B cell (primary cell): ENCODE results near the gene KCNF1. TPM values are rescaled to one million over a fixed set of nuclear protein-coding genes. Genes with fewer than 3 reads are reported as not detected.

Source experiments
- ATAC-seq: fragments of 200-7000 bp; cut with Tn5 transposase; one replicate; pipeline ENCODE4 v1.10.0; 2021; ENCODE audit warnings: low read depth, mild to moderate bottlenecking, moderate number of reproducible peaks, moderate library complexity
- CTCF ChIA-PET: fragments of 350-600 bp; sonication (Branson Sonifier 250); formaldehyde crosslinking; loops from one replicate; lab custom pipeline; 2021; ENCODE audit warnings: antibody characterized with exemption, inconsistent platforms; lab: Charles Lee
- POLR2A ChIA-PET: fragments of 350-600 bp; sonication (Branson Sonifier 250); formaldehyde crosslinking; loops from one replicate; lab custom pipeline; 2021; ENCODE audit warnings: antibody characterized with exemption; lab: Charles Lee
- DNase-seq: peaks from one replicate; pipeline ENCODE4 v3.0.0; 2013
- H2AFZ ChIP-seq: 2 replicates; pipeline ENCODE4 v1.6.1; 2012; ENCODE audit warnings: mild to moderate bottlenecking, low read depth, low read length; ENCODE audit not compliant: insufficient read depth, poor library complexity, severe bottlenecking
- H3K27ac ChIP-seq, 2 donors: 1 replicate in 1 of 2; 2 replicates in 1 of 2; pipeline ENCODE4 v1.5.1; 2012 to 2013; ENCODE audit warnings: low read length in 2 of 2, mild to moderate bottlenecking in 2 of 2, moderate library complexity in 1 of 2
- H3K27me3 ChIP-seq, 4 experiments: fragments of 200-600 bp in 1 of 4; sonication (generic) in 1 of 4; replicated peaks in 1 of 4; 1 replicate in 2 of 4; 2 replicates in 2 of 4; pipeline versions ENCODE4 v1.6.1 to v1.7.0; 2013 to 2016; ENCODE audit warnings: low read length in 3 of 4, mild to moderate bottlenecking in 2 of 4, mixed read lengths in 1 of 4, moderate library complexity in 1 of 4; ENCODE audit not compliant: insufficient read depth in 4 of 4, control insufficient read depth in 3 of 4; ENCODE audit errors: control extremely low read depth in 1 of 4
- H3K36me3 ChIP-seq, 2 experiments: replicated peaks in 1 of 2; 1 replicate in 1 of 2; 2 replicates in 1 of 2; pipeline versions ENCODE4 v1.6.1 to v1.7.1; 2013; ENCODE audit warnings: low read length in 1 of 2; ENCODE audit not compliant: insufficient read depth in 2 of 2, control insufficient read depth in 1 of 2; ENCODE audit errors: control extremely low read depth in 1 of 2, extremely low read depth in 1 of 2
- H3K4me1 ChIP-seq, 2 donors: fragments of 200-600 bp in 1 of 2; sonication (generic) in 1 of 2; 1 replicate in 1 of 2; 2 replicates in 1 of 2; pipeline versions ENCODE4 v1.5.1 to v1.6.1; 2013 to 2017; ENCODE audit warnings: low read length in 2 of 2; ENCODE audit not compliant: control insufficient read depth in 2 of 2, insufficient read depth in 2 of 2
- H3K4me2 ChIP-seq: replicated peaks from 2 replicates; pipeline ENCODE3; 2012; ENCODE audit warnings: mild to moderate bottlenecking, low read depth, low read length; ENCODE audit not compliant: poor library complexity, severe bottlenecking
- H3K4me3 ChIP-seq, 5 experiments: fragments of 200-600 bp in 1 of 5; sonication (generic) in 1 of 5; 1 replicate in 3 of 5; 2 replicates in 2 of 5; pipeline versions ENCODE4 v1.5.1 to v1.7.0; 2011 to 2016; ENCODE audit warnings: low read length in 4 of 5, mild to moderate bottlenecking in 4 of 5, low read depth in 2 of 5, control low read depth in 1 of 5, moderate library complexity in 1 of 5; ENCODE audit not compliant: insufficient read depth in 1 of 5; ENCODE audit errors: control extremely low read depth in 1 of 5, extremely low read depth in 1 of 5
- H3K79me2 ChIP-seq: fragments of 200-600 bp; sonication (generic); one replicate; pipeline ENCODE4 v1.6.0; 2016; ENCODE audit warnings: low read length; ENCODE audit not compliant: control insufficient read depth, insufficient read depth
- H3K9ac ChIP-seq: fragments of 200-600 bp; sonication (generic); 2 replicates; pipeline ENCODE4 v1.6.1; 2017; ENCODE audit warnings: mild to moderate bottlenecking, low read length, moderate library complexity
- H3K9me3 ChIP-seq, 3 donors: one replicate each; pipeline versions ENCODE4 v1.6.1 to v1.7.1; 2013; ENCODE audit warnings: low read length in 2 of 3; ENCODE audit not compliant: control insufficient read depth in 2 of 3, insufficient read depth in 1 of 3; ENCODE audit errors: control extremely low read depth in 1 of 3
- H4K20me1 ChIP-seq: 2 replicates; pipeline ENCODE4 v1.6.0; 2012; ENCODE audit warnings: mild to moderate bottlenecking, low read length; ENCODE audit not compliant: insufficient read depth, control insufficient read depth, poor library complexity, severe bottlenecking
- H3K27ac Mint-ChIP-seq: one replicate; pipeline ENCODE4 v1.8.0; 2021; ENCODE audit warnings: mixed read lengths
- H3K27me3 Mint-ChIP-seq: one replicate; pipeline ENCODE4 v1.8.0; 2021; ENCODE audit warnings: mixed read lengths
- H3K4me1 Mint-ChIP-seq: one replicate; pipeline ENCODE4 v1.8.0; 2021; ENCODE audit warnings: mixed read lengths
- H3K4me3 Mint-ChIP-seq: one replicate; pipeline ENCODE4 v1.8.0; 2021; ENCODE audit warnings: mixed read lengths
- H3K9me3 Mint-ChIP-seq: one replicate; pipeline ENCODE4 v1.8.0; 2022; ENCODE audit warnings: mixed read lengths; ENCODE audit not compliant: insufficient read depth
- EZH2 ChIP-seq: IDR thresholded peaks from 2 replicates; pipeline ENCODE4 v1.6.1; 2012; ENCODE audit warnings: borderline replicate concordance, low read depth, mild to moderate bottlenecking, moderate library complexity, low read length; ENCODE audit not compliant: insufficient read depth, poor library complexity, severe bottlenecking
- WGBS: methylation state at CpG from one replicate; pipeline ENCODE4 v1.1.5; 2013; ENCODE audit warnings: missing lambda C conversion rate; ENCODE audit not compliant: insufficient coverage; 5-methylcytosine and 5-hydroxymethylcytosine counted together
- intact Hi-C: fragments of 100-400 bp; cut with micrococcal nuclease; formaldehyde crosslinking; loops from one replicate; pipeline ENCODE4 v1.10.0; 2022
- polyA plus RNA-seq: library from polyadenylated mRNA; depleted of rRNA; stranded (reverse); fragments of >200 nt; gene quantifications from 2 replicates; pipeline ENCODE4 v1.2.3, GENCODE V29; 2012
- total RNA-seq, 2 donors: library from RNA; stranded (reverse); fragments of 120-200 nt in 1 of 2; gene quantifications; 1 replicate in 1 of 2; 2 replicates in 1 of 2; pipeline versions ENCODE4 v1.2.3 to v1.2.4, GENCODE V29; 2013 to 2022
- TF ChIP-seq, protein P1 (sequence below): fragments of 200-600 bp; IDR thresholded peaks from one replicate; pipeline ENCODE4 v1.8.0; 2022; ENCODE audit warnings: antibody characterized with exemption, mild to moderate bottlenecking

The KCNF1 gene
- total and polyA plus RNA-seq, 2 donors (not counting 1 experiment from before 2014, with no cell fraction given): not detected

DNA sequence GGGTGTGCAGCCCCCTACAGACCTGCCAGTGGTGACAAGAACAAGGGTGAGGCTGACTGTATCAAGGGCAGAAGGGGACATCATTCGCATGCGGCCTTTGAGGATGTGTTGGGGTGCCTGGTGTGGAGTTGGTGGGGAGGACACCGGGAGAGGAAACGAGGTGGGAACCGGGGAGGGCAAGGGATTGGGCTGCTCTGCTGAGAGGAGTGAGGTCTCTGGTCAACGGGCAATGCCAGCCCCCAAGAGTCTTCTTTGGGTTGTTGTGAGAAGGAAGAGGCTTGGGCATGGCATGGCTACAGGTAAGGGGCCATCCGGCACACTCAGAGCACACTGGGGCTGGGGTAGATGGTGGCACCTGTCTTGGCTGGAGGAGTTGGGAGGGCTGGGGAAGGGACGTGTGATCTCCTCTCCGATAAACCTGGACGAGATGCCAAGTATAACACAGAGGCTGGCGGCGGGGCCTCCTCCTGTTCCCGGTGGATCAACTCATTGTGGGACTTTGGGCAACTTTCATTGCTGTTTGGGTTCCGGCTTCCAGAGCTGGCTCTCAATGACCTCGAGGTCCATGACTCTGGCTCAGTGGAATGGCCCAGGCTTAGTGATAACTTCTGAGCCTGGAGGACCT, 37.0 kb downstream of the KCNF1 start:
- TF ChIP-seq, protein P1, sequence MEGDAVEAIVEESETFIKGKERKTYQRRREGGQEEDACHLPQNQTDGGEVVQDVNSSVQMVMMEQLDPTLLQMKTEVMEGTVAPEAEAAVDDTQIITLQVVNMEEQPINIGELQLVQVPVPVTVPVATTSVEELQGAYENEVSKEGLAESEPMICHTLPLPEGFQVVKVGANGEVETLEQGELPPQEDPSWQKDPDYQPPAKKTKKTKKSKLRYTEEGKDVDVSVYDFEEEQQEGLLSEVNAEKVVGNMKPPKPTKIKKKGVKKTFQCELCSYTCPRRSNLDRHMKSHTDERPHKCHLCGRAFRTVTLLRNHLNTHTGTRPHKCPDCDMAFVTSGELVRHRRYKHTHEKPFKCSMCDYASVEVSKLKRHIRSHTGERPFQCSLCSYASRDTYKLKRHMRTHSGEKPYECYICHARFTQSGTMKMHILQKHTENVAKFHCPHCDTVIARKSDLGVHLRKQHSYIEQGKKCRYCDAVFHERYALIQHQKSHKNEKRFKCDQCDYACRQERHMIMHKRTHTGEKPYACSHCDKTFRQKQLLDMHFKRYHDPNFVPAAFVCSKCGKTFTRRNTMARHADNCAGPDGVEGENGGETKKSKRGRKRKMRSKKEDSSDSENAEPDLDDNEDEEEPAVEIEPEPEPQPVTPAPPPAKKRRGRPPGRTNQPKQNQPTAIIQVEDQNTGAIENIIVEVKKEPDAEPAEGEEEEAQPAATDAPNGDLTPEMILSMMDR: no peak
- no peak for TF ChIP-seq EZH2
- Histone ChIP-seq H4K20me1 (no peaks in the 10 kb centered on the region), H3K4me2 (no peak overlapping the region), H3K4me3 (no peak overlapping the region), H2AFZ (no peak overlapping the region), H3K79me2 (no peaks in the 10 kb centered on the region), H3K27ac (no peak overlapping the region), H3K4me1 (no peaks in the 10 kb centered on the region), H3K9ac (no peak overlapping the region), H3K27me3 (peaks cover 0 to 17% (median 3%) of the 10 kb centered on the region in 4 experiments), H3K36me3 (no peaks in the 10 kb centered on the region), H3K9me3 (no peaks in the 10 kb centered on the region)
- H3K27ac Mint-ChIP-seq: no peak overlapping the region
- intact Hi-C loops: no loop called here
- ChIA-PET POLR2A (no interaction called here), CTCF (no interaction called here)
- no peak for DNase-seq
- H3K4me3 Mint-ChIP-seq: no peak overlapping the region
- ATAC-seq: no peak
- H3K27me3 Mint-ChIP-seq: peaks cover 32% of the 10 kb centered on the region
- H3K9me3 Mint-ChIP-seq: no peaks in the 10 kb centered on the region
- 87% methylated on average over 15 of the region's 15 CpGs for WGBS
- no peaks in the 10 kb centered on the region for H3K4me1 Mint-ChIP-seq

DNA sequence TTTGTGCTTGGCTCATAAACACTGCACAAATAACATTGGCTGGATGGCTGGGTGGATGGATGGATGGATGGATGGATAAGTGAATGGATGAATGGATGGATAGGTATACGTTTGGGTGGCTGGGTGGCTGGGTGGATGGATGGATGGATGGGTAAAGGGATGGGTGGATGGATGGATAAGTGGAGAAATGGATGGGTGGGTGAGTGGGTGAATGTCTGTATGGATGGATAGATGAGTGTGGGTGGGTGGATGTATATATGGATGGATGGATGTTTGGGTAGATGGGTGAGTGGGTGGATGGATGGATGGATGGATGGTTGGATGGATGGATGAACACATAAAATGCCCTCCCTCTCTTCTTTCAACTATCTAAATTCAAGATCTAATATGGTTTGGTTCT, 38.1 kb downstream of the KCNF1 start:
- Histone ChIP-seq H3K36me3 (no peaks in the 10 kb centered on the region), H3K79me2 (no peaks in the 10 kb centered on the region), H3K27me3 (peaks cover 0 to 17% (median 3%) of the 10 kb centered on the region in 4 experiments), H3K4me1 (no peaks in the 10 kb centered on the region), H3K4me2 (no peak overlapping the region), H3K9me3 (no peaks in the 10 kb centered on the region), H4K20me1 (no peaks in the 10 kb centered on the region), H3K9ac (no peak overlapping the region), H3K27ac (no peak overlapping the region), H2AFZ (no peak overlapping the region), H3K4me3 (no peak overlapping the region)
- WGBS: 82% methylated on average over 1 of the region's 1 CpG
- no peak for TF ChIP-seq EZH2
- H3K9me3 Mint-ChIP-seq: no peaks in the 10 kb centered on the region
- CTCF ChIA-PET: no interaction called here
- intact Hi-C loops: no loop called here
- no peak overlapping the region for H3K27ac Mint-ChIP-seq
- POLR2A ChIA-PET: no interaction called here
- no peak for DNase-seq
- H3K4me3 Mint-ChIP-seq: no peak overlapping the region
- ATAC-seq: no peak
- no peaks in the 10 kb centered on the region for H3K4me1 Mint-ChIP-seq
- peaks cover 28% of the 10 kb centered on the region for H3K27me3 Mint-ChIP-seq
